Fibroblast of peridontal ligament (primary cell): ENCODE data around the gene POU6F1.
A peak's percentile ranks its signal among the peaks of the same experiment; 100 is the strongest.
"Not testable (repeated sequence)": the region's sequence is repeated elsewhere in the genome, so short reads cannot be mapped to it uniquely, and the experiment has no call there.

Source experiments
- DNase-seq: peaks from one replicate; pipeline ENCODE4 v3.0.0-alpha.2; 2010; ENCODE audit errors: extremely low read depth

Gene POU6F1

DNA sequence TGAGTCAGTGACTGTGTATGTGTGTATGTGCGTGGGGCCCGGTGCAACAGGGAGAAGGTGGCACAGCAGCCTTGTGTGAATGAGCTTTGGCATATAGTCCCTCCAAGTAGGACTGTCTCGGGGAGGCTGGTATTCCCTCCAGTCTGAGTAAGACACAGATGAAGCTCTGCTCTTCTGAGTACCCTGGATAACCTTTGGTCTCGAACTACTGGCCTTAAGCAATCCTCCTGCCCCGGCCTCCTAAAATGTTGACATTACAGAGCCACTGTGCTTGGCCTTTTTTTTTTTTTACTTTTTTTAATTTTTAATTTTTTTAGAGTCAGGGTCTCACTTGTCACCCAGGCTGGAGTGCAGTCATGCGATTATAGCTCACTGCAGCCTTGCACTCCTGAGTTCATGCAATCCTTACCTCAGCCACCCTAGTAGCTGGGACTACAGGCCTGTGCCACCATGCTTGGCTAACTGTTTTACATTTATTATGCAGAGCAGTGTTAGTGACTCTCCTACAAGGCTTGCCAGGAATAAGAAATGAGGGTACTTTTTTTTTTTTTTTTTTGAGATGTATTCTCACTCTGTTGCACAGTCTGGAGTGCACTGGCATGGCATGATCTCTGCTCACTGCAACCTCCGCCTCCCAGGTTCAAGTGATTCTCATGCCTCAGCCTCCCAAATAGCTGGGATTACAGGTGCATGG is 11.4 kb upstream of the POU6F1 start:
- no peak for DNase-seq

DNA sequence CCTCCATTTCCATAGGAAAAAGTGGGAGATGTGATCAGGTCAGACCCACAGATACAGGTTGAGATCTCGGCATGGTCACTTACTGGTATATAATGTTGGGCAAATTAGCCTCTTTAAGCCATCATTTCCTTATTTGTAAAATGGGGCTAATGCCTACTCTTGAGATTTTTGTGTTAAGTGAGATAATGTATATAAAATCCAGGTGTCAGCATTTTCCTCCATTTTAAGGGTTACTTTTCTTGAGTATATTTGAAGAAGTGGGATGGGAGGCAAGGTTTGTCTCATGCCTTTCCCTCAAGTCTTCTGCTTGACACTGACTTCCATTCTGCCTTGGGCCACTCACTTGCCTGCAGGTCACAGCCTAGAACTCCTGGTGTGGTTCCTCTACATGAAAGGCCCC is 10.1 kb upstream of the POU6F1 start:
- no peak for DNase-seq

DNA sequence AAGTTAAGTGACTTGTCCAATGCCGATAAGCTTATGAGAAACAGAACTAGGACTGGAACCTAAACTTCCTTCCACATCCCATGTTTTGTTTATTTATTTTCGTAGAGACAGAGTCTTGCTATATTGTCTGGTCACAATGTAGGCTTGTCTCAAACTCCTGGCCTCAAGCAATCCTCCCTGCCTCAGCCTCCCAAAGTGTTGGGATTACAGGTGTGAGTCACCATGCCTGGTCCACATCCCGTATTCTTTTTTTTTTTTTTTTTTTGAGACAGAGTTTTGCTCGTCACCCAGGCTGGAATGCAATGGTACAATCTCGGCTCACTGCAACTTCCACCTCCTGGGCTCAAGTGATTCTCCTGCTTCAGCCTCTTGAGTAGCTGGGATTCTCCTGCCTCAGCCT is 9.2 kb upstream of the POU6F1 start:
- DNase-seq = not testable (repeated sequence)

DNA sequence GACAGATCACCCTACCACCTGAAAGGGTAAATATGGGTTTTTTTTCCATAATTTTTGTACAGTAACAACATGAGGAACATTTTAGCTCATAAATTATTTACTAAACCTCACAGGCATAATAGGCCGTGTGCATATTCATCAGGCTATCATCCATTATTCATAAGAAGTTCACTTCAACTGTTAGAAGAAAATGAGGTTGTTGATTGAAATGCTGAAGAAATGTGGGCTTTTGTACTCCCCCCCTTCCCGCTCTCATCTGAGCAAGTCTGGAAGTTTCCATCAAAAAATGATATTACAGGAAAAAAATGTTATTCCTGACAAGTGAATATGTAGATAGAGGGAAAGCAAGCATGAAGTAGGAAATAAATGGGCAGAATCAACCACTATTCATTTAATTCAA is 7.9 kb upstream of the POU6F1 start:
- DNase-seq = no peak

DNA sequence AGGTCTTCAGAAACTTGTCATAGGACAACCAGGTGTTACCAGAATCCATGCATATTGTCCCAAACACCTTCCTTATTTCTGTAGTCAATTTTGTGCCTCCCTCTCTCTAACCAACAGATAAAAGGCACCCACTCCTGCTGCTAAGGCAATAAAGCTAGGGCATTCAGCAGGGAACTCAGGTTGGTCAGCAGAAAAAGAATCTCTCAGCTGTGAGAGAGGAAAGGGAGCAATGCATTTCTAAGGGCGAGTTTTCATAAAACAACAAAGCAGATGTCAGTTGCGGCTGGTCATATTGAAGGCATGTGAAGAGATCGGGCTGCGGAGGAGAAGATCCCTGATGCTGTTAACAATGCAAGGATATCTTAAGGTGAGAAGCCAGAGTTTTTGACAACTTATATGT is 7.4 kb upstream of the POU6F1 start:
- DNase-seq = no peak

DNA sequence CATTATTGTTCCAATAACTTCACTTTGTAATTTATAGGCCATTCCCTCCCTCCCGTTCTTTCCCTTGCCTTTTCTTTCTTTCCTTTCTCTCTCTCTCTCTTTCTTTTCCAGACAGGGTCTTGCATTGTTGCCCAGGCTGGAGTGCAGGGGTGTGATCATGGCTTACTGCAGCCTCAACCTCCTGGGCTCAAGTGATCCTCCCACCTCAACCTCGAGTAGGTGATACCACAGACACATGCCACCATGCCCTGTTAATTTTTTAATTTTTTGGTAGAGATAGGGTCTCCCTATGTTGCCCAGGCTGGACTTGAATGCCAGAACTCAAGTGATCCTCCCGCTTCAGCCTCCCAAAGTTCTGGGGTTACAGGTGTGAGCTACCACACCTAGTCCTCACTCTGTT is 6.8 kb upstream of the POU6F1 start:
- DNase-seq = no peak

DNA sequence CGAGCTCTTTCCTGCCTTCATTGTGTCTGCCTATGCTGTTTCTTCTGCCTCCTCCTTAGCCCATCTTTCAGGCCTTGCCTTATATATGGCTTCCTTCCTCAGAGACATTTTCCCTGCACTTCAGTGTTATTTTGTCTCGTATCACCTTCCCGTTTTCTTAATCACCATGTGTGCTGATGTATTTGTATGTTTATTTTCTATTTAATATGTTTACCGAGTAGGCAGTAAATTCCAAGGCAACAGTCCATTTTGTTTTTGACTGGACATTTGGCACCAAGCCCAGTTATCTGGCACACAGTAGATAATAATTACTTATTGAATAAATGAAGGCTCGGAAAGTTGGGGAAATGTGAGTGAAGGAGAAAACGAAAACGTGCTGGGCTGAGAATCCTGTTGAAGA is 4.6 kb upstream of the POU6F1 start:
- no peak for DNase-seq

DNA sequence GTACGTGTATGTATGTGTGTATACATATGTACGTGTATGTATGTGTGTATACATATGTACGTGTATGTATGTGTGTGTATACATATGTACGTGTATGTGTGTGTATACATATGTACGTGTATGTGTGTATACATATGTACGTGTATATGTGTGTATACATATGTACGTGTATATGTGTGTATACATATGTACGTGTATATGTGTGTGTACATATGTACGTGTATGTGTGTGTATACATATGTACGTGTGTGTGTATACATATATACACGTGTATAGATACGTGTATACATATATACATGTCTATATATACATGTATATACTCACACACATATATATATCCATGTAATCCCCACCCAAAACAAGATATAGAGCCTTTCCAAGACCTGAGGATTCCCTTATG is 2.0 kb upstream of the POU6F1 start:
- not testable (repeated sequence) for DNase-seq

DNA sequence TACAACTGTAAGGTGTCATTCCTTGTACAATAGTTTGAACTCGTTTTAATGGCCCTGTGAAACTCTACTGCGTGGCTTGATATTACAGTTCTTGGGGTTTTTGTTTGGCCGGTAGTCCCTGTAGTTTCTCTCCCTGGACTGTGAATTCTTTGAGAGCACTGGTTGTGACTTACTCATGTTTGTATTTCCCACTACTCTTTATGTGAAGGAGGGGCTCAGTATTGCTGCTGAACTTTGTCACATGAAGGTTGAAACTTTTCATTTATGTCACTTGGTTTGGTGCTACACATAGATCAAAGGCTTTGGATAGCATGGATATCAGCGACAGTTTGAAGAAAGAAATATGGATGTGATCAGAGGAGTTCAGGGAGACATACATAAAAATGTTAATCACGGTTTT is 1.5 kb upstream of the POU6F1 start:
- no peak for DNase-seq

DNA sequence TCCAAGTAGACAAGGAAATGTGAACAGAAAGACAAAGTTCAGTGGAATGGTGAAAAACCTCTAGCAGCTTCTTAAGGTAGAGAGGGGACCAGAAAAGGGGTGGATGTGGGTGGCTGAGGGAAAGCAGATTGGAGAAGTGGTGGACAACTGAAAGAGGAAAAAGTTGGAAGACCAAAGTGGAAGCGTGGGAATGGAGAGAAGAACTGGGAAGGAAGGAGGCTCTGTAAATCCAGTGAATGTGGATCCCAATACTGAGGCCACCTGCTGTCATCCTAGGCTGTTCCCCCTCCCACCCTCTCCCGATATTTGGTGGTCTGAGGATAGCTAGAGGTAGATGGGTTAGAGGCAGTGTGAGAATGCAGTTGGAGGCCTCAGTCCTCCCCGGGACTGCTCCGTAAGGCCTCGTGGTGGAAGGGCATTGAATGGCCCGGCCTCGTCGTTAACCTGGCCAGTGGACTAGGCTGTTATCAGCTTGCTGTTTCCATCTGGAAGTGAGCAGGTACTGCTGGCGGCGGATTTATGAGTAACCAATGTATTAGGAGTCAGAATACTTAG is 822 bp upstream of the POU6F1 start:
- no peak for DNase-seq

DNA sequence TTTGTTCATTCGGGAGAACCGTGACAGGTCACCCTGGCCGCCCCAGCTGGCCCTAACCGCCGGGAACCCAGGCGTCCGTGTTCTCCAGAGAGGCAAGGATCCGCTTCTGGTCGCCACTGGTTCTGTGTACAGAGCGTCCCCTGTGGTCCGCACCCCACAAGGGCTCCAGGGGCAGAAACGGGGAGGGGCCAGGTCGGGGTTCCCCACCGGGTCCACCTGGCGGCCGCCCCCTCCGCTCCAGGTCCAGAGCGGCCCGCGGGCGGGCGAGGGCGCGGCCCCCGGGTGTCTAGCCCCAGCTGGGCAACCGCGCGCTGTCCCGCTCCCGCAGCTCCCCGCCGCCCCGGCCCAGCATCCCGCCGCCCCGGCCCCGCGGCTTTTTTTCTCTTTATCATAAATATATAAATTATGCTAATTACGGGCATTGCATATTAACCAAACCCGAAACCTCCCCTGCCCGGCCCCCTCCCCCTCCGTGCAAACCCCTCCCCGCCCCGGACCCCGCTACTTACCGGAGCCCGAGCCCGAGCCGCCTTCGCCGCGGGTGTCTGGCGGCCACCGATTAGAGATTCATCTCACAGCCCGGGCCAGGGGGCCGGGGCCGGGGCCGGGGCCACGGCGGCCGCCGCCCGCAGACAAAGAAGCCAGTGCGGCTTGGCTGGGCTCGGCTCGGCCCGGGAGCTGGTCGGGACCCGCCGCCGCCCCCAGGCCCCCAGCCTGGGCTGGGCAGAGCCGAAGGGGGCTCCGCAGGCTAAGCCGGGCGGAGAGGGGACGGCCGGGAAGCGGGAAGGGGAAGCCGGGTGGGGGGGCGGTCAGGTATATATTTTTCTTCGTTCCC is 512 bp downstream of the POU6F1 start:
- peak; percentile 12 for DNase-seq

DNA sequence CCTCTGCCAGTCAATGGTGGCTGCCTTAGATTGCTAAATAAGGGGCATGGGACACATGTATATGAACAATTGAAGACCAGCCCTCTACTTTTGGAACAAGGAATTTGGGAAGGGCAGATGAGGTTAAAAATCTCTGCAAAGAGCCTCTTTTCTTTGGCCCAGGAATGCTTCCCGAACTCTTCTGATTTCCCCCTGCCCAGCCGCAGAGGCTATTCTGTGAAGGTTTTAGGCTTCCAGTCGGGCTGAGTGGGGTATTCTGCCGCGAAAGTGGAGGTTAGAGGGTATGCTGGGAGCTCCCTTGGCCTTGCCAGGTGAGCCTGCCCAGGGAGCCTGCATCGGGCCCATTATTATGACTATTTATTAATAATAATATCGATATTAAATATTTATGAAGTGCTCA is 1.2 kb downstream of the POU6F1 start:
- DNase-seq = no peak

DNA sequence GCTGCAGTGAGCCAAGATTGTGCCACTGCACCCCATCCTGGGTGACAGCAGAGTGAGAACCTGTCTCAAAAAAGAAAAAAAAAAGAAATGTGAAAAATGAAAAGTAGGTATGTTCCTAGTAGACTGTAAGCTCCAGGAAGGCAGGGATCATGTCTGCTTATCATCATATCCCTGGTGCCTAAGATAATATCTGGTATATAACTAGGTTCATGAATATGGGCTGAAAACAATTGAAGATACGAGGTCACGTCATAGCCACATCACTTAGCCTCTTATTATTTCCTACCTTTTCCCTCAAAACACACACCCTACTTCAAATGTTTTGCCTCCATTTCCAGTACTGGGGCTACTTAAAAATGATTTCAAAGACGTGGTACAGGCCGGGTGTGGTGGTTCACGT is 3.0 kb downstream of the POU6F1 start:
- DNase-seq = no peak

DNA sequence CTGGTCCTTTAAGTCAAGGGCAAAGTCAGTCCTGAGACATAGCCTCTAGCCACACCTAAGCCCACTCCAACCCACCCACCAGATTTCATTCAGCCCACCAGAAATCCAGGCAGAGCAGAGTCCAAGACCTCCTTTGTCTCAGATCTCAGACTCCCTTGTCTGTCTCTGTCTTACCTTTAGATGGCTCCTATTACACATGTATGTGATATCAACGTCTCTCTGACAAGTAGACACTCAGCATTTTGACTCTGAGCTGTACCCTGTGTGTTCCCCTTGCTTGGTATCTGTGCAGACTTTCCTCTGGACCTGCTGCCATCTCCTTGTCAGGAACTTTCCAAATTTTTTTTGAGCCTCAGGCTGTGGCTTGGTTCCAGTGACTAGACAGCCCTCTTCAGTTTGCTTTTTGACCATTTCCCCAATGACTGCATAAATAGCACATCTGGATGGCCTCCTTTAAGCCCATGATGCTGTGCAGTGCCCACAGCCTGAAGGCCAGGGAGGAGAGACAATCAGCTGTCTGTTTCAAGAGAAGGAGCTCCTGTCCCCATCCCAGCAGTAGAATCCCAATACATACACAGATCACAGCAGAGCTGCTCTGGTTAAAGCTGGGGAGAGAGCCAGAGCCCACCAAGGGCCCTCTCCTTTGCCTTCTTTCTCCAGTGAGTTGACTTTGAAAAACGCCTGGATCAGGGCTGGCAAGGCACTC is 7.0 kb downstream of the POU6F1 start:
- DNase-seq = no peak

DNA sequence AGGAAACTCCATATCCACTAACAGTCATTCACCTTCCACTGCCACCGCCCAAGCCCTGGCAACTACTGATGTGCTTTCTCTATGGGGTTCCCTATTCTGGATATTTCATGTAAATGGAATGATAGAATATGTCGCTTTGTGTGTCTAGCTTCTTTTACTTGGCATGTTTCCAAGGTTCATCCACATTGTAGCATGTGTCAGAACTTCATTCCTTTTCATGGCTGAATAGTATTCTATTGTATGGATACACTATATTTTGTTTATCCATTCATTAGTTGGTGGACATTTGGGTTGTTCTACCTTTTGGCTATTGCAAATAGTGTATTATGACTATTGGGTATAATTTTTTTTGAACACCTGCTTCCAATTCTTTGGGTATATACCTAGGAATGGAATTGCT is 8.6 kb downstream of the POU6F1 start:
- DNase-seq = no peak

DNA sequence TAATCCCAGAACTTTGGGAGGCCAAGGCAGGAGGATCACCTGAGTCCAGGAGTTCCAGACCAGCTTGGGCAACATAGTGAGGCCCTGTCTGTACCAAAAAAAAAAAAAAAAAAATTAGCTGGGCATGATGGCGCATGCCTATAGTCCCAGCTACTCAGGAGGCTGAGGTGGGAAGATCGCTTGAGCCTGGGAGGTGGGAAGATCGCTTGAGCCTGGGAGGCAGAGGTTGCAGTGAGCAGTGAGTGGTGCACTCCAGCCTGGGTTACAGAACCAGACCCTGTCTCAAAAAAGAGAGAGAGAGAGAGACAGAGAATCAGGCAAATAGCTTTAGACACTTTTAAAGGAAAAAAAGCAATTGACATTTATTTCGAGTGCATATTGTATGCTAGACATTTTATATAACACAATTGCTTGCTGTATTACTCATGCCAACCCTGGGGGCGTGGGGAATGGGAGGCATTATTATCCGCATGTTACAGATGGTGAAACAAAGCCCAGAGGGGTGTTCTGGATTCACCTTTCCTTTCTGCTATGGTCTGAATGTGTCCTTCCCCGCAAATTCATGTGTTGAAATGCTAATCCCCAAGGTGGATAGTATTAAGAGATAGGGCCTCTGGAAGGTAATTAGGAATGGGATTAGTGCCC is 9.7 kb downstream of the POU6F1 start:
- DNase-seq = no peak

DNA sequence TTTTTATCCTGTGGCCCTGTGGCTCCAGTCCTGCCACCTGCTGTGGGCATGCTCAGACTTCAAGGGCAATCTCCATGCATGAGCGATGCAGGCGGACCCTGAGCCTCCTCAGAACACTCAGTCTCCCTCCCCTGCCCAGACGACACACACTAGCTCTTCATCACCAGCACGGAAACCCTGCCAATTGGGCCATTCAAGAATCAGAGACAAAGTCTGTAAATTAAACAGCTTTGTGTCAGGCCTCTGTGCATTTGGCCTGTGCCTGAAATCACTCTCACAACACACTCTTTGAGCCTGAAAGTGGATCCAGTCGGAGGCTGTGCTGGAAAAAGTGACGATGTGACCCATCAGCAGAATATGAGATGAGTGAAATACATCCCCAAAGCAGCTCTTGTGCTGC is 12.5 kb downstream of the POU6F1 start:
- no peak for DNase-seq

DNA sequence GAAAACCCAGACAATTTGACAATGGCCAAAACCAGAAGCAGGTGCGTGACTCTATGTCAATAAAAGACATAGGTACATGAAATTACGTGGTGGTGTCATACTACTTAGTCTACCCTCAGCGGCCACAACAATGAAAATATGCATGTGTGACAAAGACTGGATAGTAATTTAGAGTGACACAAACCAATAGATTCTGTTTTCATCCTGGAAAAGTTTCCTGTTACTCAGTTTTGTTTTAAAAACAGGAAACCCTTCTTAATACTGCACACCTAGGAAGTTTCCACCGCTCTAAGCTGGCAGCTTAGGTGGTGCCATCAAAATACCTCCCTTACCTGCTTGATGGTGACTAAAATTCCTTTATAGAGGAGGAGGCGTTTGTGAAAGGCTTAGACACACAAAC is 15.1 kb downstream of the POU6F1 start:
- no peak for DNase-seq

DNA sequence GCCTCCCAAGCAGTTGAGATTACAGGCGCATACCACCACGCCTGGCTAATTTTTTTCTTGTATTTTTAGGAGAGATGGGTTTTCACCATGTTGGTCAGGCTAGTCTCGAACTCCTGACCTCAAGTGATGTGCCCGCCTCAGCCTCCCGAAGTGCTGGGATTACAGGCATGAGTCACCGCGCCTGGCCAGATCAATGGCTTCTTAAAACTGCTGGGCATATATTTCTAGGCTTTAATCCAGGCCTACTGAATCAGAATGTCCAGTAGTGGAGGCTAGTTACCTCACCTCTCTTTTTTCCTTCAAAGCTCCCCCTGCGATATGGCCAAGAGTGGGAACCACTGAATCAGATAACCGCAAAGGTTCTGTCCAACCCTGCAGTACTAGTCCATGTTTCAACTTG is 17.1 kb downstream of the POU6F1 start:
- DNase-seq = peak; percentile 14

DNA sequence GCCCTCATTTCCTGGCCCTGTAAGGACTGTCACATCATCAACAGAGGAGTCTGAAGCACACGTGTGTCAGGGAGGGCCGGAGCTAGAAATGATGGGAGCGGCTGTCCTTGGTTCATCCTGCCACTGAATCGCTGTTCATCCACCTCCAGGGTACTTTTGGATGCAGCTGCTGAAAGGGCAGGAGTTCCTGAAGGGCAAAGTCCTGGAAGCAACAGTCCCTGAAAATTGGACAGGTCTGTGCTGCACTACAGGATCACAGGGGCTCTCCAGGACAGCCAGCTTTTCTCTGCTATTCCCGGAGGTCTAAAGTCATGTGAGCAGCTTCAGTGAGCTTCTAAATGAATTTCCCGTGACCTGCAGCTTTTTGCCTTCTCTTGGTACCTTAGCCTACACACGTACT is 17.7 kb downstream of the POU6F1 start:
- DNase-seq = no peak

DNA sequence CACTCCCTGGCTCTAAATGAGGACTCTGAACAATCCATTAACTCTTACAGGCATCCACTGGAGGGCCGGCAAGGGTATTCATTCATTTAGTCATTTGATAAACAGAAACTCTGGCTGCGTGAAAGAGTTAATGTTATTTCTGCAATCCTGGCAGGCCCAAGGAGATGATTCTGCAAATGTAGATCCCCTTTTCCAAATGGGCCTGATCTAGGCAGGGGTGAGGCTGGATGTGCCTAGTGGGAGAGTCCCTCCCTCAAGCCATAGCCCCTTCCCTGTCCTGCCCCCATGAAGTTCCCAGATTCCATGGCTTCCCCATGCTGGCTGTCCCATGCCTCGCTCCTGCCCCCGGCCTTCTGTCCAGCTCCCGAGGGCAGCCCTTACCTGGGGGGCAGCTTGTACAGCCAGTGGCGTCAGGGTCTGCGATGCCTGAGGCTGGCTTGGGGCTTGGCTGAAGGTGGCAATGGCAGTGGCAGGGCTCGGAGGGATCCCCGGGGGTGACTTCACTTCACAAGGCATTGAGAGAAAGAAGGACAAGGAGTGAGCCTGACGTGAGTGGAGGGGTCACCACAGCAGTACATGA is 18.4 kb downstream of the POU6F1 start:
- DNase-seq = no peak
